HG03460 (cell line): ENCODE data around the gene OR1D2.
A peak's percentile ranks its signal among the peaks of the same experiment; 100 is the strongest.
"Not testable (repeated sequence)": the region's sequence is repeated elsewhere in the genome, so short reads cannot be mapped to it uniquely, and the experiment has no call there.

ENCODE experiments used
- ATAC-seq: cut with Tn5 transposase; IDR thresholded peaks from one replicate; pipeline ENCODE4 v1.9.1; 2021; ENCODE audit not compliant: unreplicated experiment

OR1D2 gene

GRCh38 chr17:3104322-3104721, at the start of gene OR1D2:
Gene OR1D2, minus strand, starts transcription at chr17:3104422. Its CDS starts 11,426 bp downstream, at chr17:3092996.
- no peak for ATAC-seq

- ATAC-seq, result not testable (repeated sequence)
These were observed 33.3 kb upstream of the OR1D2 start for GRCh38 chr17:3137494-3137893.

- no peak for ATAC-seq
These were observed 23.2 kb upstream of the OR1D2 start, which contains the start of gene OR1G1 for GRCh38 chr17:3127451-3127850. Gene OR1G1, minus strand, starts transcription at chr17:3127551. Its CDS starts 0 bp downstream, at chr17:3127551.

GRCh38 chr17:3073850-3074249, 30.4 kb downstream of the OR1D2 start:
- not testable (repeated sequence) for ATAC-seq

GRCh38 chr17:3065192-3065591, 39.0 kb downstream of the OR1D2 start:
- not testable (repeated sequence) for ATAC-seq

- not testable (repeated sequence) for ATAC-seq
These were observed 40.7 kb downstream of the OR1D2 start, which contains the start of gene OR1D5 for GRCh38 chr17:3063507-3063906. Gene OR1D5, minus strand, starts transcription at chr17:3063607. Its CDS starts 0 bp downstream, at chr17:3063607.

GRCh38 chr17:3062824-3063377, 41.3 kb downstream of the OR1D2 start:
- ATAC-seq, result not testable (repeated sequence)

GRCh38 chr17:3054868-3055267, 49.4 kb downstream of the OR1D2 start:
- not testable (repeated sequence) for ATAC-seq

GRCh38 chr17:3049705-3050295, 54.4 kb downstream of the OR1D2 start:
- no peak for ATAC-seq

GRCh38 chr17:3048727-3049471, 55.3 kb downstream of the OR1D2 start:
- peak; percentile 89 for ATAC-seq

GRCh38 chr17:3046753-3047152, 57.5 kb downstream of the OR1D2 start:
- no peak for ATAC-seq

- ATAC-seq, result no peak
These were observed 60.4 kb downstream of the OR1D2 start for GRCh38 chr17:3043737-3044365.

GRCh38 chr17:3040882-3041281, 63.3 kb downstream of the OR1D2 start:
- ATAC-seq, result no peak

- no peak for ATAC-seq
These were observed 64.5 kb downstream of the OR1D2 start for GRCh38 chr17:3039736-3040135.

- ATAC-seq, result no peak
These were observed 65.3 kb downstream of the OR1D2 start for GRCh38 chr17:3038941-3039340.
